Umbilical cord (tissue), 2 donors: ENCODE measurements around the gene SMIM35. TPM values are rescaled to one million over a fixed set of nuclear protein-coding genes. Genes with fewer than 3 reads are reported as not detected.

Experiments
- DNase-seq: peaks from one replicate; pipeline ENCODE4 v3.0.0-alpha.2; 2015; ENCODE audit warnings: low spot score
- total RNA-seq: library from RNA; depleted of rRNA; stranded (reverse); fragments of >200 nt; gene quantifications from one replicate; pipeline ENCODE4 v1.2.3, GENCODE V29; 2014; ENCODE audit warnings: low replicate concordance; ENCODE audit not compliant: insufficient read depth

Gene SMIM35
- total RNA-seq, 1 donor from 2014 or later = 1.4 TPM

DNA sequence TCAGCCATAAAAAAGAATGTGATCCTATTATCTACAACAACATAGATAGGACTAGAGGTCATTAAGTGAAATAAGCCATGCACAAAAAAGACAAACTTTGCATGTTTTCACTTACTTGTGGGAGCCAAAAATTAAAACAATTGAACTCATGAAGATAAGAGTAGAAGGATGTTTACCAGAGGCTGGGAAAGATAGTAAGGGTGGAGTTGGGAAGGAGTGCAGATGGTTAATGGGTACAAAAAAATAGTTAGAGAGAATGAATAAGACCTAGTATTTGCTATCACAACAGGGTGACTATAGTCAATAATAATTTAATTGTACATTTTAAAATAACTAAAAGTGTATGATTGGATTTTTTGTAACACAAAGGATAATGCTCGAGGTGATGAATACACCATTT lies 127.8 kb downstream of the SMIM35 start:
- no peak for DNase-seq

Other genes with a start within 250 kb of the SMIM35 start
- gene FXYD6, start 210.3 kb downstream of the SMIM35 start, total RNA-seq = 48.2 TPM
- 0.72 TPM for gene TMPRSS13, start 157.6 kb downstream of the SMIM35 start, total RNA-seq
- gene IL10RA, start 100.6 kb downstream of the SMIM35 start, total RNA-seq = 4.8 TPM
- 3.4 TPM for gene TMPRSS4, start 9.9 kb downstream of the SMIM35 start, total RNA-seq
- gene SCN4B, start 65.9 kb upstream of the SMIM35 start, total RNA-seq = 1.2 TPM
- 4.6 TPM for gene SCN2B, start 89.7 kb upstream of the SMIM35 start, total RNA-seq
- gene JAML, start 138.0 kb upstream of the SMIM35 start, total RNA-seq = 18.8 TPM
- gene MPZL3, start 165.4 kb upstream of the SMIM35 start, total RNA-seq = 5.3 TPM
- 41.9 TPM for gene MPZL2, start 177.3 kb upstream of the SMIM35 start, total RNA-seq
- gene CD3E, start 217.8 kb upstream of the SMIM35 start, total RNA-seq = not detected